Daoy (cell line): ENCODE data around the gene PRKG1. TPM values are rescaled to one million over a fixed set of nuclear protein-coding genes. Genes with fewer than 3 reads are reported as not detected.
"Not testable (repeated sequence)": the region's sequence is repeated elsewhere in the genome, so short reads cannot be mapped to it uniquely, and the experiment has no call there.

Source experiments
- DNase-seq: peaks from one replicate; pipeline ENCODE4 v3.0.0-alpha.2; 2015; ENCODE audit warnings: low read depth
- total RNA-seq: library from RNA; depleted of rRNA; stranded (reverse); fragments of >200 nt; shearing (Covaris generic); gene quantifications from 2 replicates; pipeline ENCODE4 v1.2.3, GENCODE V29; 2014

The PRKG1 gene
- total RNA-seq, 1 experiment from 2014 or later, result 1.5 TPM

- no peak for DNase-seq
These were observed 1037.0 kb downstream of the PRKG1 start for GRCh38 chr10:52111101-52111891.

GRCh38 chr10:52115823-52116222, 1041.5 kb downstream of the PRKG1 start:
- DNase-seq, result peak; percentile 6

GRCh38 chr10:52119507-52119906, 1045.2 kb downstream of the PRKG1 start:
- DNase-seq, result no peak

- DNase-seq, result no peak
These were observed 1047.4 kb downstream of the PRKG1 start for GRCh38 chr10:52121688-52122087.

- DNase-seq, result no peak
These were observed 1053.9 kb downstream of the PRKG1 start for GRCh38 chr10:52128056-52128683.

- DNase-seq, result no peak
These were observed 1055.3 kb downstream of the PRKG1 start for GRCh38 chr10:52129410-52130178.

- no peak for DNase-seq
These were observed 1060.8 kb downstream of the PRKG1 start for GRCh38 chr10:52135101-52135500.

GRCh38 chr10:52136921-52137320, 1062.6 kb downstream of the PRKG1 start:
- DNase-seq, result no peak

GRCh38 chr10:52143338-52143737, 1069.1 kb downstream of the PRKG1 start:
- no peak for DNase-seq

- DNase-seq, result no peak
These were observed 1071.3 kb downstream of the PRKG1 start for GRCh38 chr10:52145636-52146035.

- DNase-seq, result no peak
These were observed 1072.5 kb downstream of the PRKG1 start for GRCh38 chr10:52146766-52147165.

GRCh38 chr10:52170776-52171175, 1096.5 kb downstream of the PRKG1 start:
- DNase-seq, result no peak

- DNase-seq, result peak; percentile 2
These were observed 1098.3 kb downstream of the PRKG1 start for GRCh38 chr10:52172581-52172980.

- DNase-seq, result no peak
These were observed 1111.0 kb downstream of the PRKG1 start for GRCh38 chr10:52185256-52185655.

GRCh38 chr10:52187521-52188258, 1113.4 kb downstream of the PRKG1 start:
- no peak for DNase-seq

- DNase-seq, result no peak
These were observed 1116.8 kb downstream of the PRKG1 start for GRCh38 chr10:52191049-52191448.

GRCh38 chr10:52194191-52194590, 1119.9 kb downstream of the PRKG1 start:
- no peak for DNase-seq

- no peak for DNase-seq
These were observed 1120.4 kb downstream of the PRKG1 start for GRCh38 chr10:52194716-52195115.

- DNase-seq, result no peak
These were observed 1122.8 kb downstream of the PRKG1 start for GRCh38 chr10:52197098-52197497.

- DNase-seq, result no peak
These were observed 1124.3 kb downstream of the PRKG1 start for GRCh38 chr10:52198540-52198939.

GRCh38 chr10:52204906-52205305, 1130.6 kb downstream of the PRKG1 start:
- not testable (repeated sequence) for DNase-seq

GRCh38 chr10:52208365-52208764, 1134.1 kb downstream of the PRKG1 start:
- DNase-seq, result no peak
